GM10266 (cell line): ENCODE results near the gene JAKMIP2.
"Not testable (repeated sequence)": the region's sequence is repeated elsewhere in the genome, so short reads cannot be mapped to it uniquely, and the experiment has no call there.

Source experiments
- DNase-seq: peaks from one replicate; pipeline ENCODE4 v3.0.0; 2012; ENCODE audit errors: extremely low spot score
- CTCF ChIP-seq: IDR thresholded peaks from 2 replicates; pipeline ENCODE4 v1.5.1; 2012; ENCODE audit warnings: mild to moderate bottlenecking, low read depth; ENCODE audit not compliant: control insufficient read depth, insufficient read depth; ENCODE audit errors: missing control alignments

The JAKMIP2 gene

GRCh38 chr5:147610798-147611197 lies 171.7 kb downstream of the JAKMIP2 start:
- DNase-seq: no peak
- no peak for TF ChIP-seq CTCF

- DNase-seq: no peak
- TF ChIP-seq CTCF: no peak
These were observed 180.9 kb downstream of the JAKMIP2 start for GRCh38 chr5:147601652-147602051.

GRCh38 chr5:147591120-147591519 lies 191.4 kb downstream of the JAKMIP2 start:
- DNase-seq: no peak

GRCh38 chr5:147590096-147590495 lies 192.4 kb downstream of the JAKMIP2 start:
- DNase-seq: no peak
- no peak for TF ChIP-seq CTCF

More at GRCh38 chr5:147591120-147591519, 191.4 kb downstream of the JAKMIP2 start:
- TF ChIP-seq CTCF: no peak

- no peak for TF ChIP-seq CTCF
- no peak for DNase-seq
These were observed 195.7 kb downstream of the JAKMIP2 start for GRCh38 chr5:147586832-147587231.

GRCh38 chr5:147586221-147586620 lies 196.3 kb downstream of the JAKMIP2 start:
- no peak for TF ChIP-seq CTCF
- no peak for DNase-seq

GRCh38 chr5:147582272-147582671 lies 200.3 kb downstream of the JAKMIP2 start:
- not testable (repeated sequence) for DNase-seq

- DNase-seq: not testable (repeated sequence)
These were observed 202.1 kb downstream of the JAKMIP2 start for GRCh38 chr5:147580418-147580817.
